GM19328 (cell line): ENCODE measurements around the gene FANCM.
A peak's percentile ranks its signal among the peaks of the same experiment; 100 is the strongest.
"Not testable (repeated sequence)": the region's sequence is repeated elsewhere in the genome, so short reads cannot be mapped to it uniquely, and the experiment has no call there.

Source experiments
- ATAC-seq: cut with Tn5 transposase; IDR thresholded peaks from one replicate; pipeline ENCODE4 v1.9.1; 2021; ENCODE audit warnings: mild to moderate bottlenecking, moderate library complexity; ENCODE audit not compliant: unreplicated experiment

Gene FANCM

GRCh38 chr14:45142083-45142482, 6.4 kb downstream of the FANCM start:
- not testable (repeated sequence) for ATAC-seq

GRCh38 chr14:45144658-45145057, 8.9 kb downstream of the FANCM start:
- no peak for ATAC-seq

GRCh38 chr14:45145214-45145613, 9.5 kb downstream of the FANCM start:
- ATAC-seq = no peak

GRCh38 chr14:45149602-45150001, 13.9 kb downstream of the FANCM start:
- ATAC-seq = no peak

- no peak for ATAC-seq
Measured at GRCh38 chr14:45150386-45150890, 14.7 kb downstream of the FANCM start.

- no peak for ATAC-seq
Measured at GRCh38 chr14:45156067-45156466, 20.3 kb downstream of the FANCM start.

- ATAC-seq = no peak
Measured at GRCh38 chr14:45169906-45170305, 34.2 kb downstream of the FANCM start.

- ATAC-seq = no peak
Measured at GRCh38 chr14:45177076-45177475, 41.3 kb downstream of the FANCM start.

- no peak for ATAC-seq
Measured at GRCh38 chr14:45181329-45181728, 45.6 kb downstream of the FANCM start.

- no peak for ATAC-seq
Measured at GRCh38 chr14:45181806-45182205, 46.1 kb downstream of the FANCM start.

GRCh38 chr14:45185100-45185814, 49.5 kb downstream of the FANCM start:
- ATAC-seq = no peak

- ATAC-seq = no peak
Measured at GRCh38 chr14:45194964-45195363, 59.2 kb downstream of the FANCM start.

- no peak for ATAC-seq
Measured at GRCh38 chr14:45198551-45198950, 62.8 kb downstream of the FANCM start.

- no peak for ATAC-seq
Measured at GRCh38 chr14:45199230-45199629, 63.5 kb downstream of the FANCM start.

GRCh38 chr14:45201905-45202304, 66.2 kb downstream of the FANCM start:
- ATAC-seq = peak; percentile 67

GRCh38 chr14:45204241-45204640, 68.5 kb downstream of the FANCM start:
- no peak for ATAC-seq

- ATAC-seq = no peak
Measured at GRCh38 chr14:45210159-45210558, 74.4 kb downstream of the FANCM start.

GRCh38 chr14:45211295-45211694, 75.6 kb downstream of the FANCM start:
- ATAC-seq = no peak

GRCh38 chr14:45212231-45212630, 76.5 kb downstream of the FANCM start:
- ATAC-seq = no peak

- ATAC-seq = not testable (repeated sequence)
Measured at GRCh38 chr14:45213716-45214115, 78.0 kb downstream of the FANCM start.

- not testable (repeated sequence) for ATAC-seq
Measured at GRCh38 chr14:45214341-45214740, 78.6 kb downstream of the FANCM start.

- ATAC-seq = no peak
Measured at GRCh38 chr14:45222485-45223262, 86.9 kb downstream of the FANCM start.
